IMR-90 (cell line): ENCODE measurements around the gene MOV10L1. TPM values are rescaled to one million over a fixed set of nuclear protein-coding genes. Genes with fewer than 3 reads are reported as not detected.

Experiments used
- ATAC-seq: fragments of 200-7000 bp; cut with Tn5 transposase; 2 replicates; pipeline ENCODE4 v1.9.1; 2020; ENCODE audit warnings: low read depth, mild to moderate bottlenecking, moderate library complexity
- BruUV-seq: library from RNA; stranded (reverse); fragments of 400-500 nt; replicated peaks from 2 replicates; lab custom pipeline; 2021; lab: Mats Ljungman, UMichigan
- CTCF ChIA-PET: fragments of 300-600 bp; formaldehyde crosslinking; extraction: SDS; loops from one replicate; lab custom pipeline; 2021; ENCODE audit warnings: antibody characterized with exemption; lab: Yijun Ruan, JAX
- POLR2A ChIA-PET: fragments of 300-600 bp; sonication (Branson Sonifier 250); formaldehyde crosslinking; loops from one replicate; lab custom pipeline; 2022; ENCODE audit warnings: antibody characterized with exemption; ENCODE audit not compliant: unreplicated experiment; lab: Charles Lee
- DNase-seq: peaks from one replicate; pipeline ENCODE4 v3.0.0; 2013
- H2AFZ ChIP-seq: replicated peaks from 2 replicates; pipeline ENCODE3; 2013; ENCODE audit warnings: low read length, mild to moderate bottlenecking; ENCODE audit not compliant: poor library complexity
- H2AK5ac ChIP-seq: 2 replicates; pipeline ENCODE4 v1.6.1; 2013; ENCODE audit warnings: low read depth, low read length, inconsistent platforms
- H2AK9ac ChIP-seq: replicated peaks from 2 replicates; pipeline ENCODE3; 2013; ENCODE audit warnings: mild to moderate bottlenecking, low read depth, low read length, moderate library complexity; ENCODE audit not compliant: poor library complexity
- H2BK120ac ChIP-seq: 2 replicates; pipeline ENCODE4 v1.6.1; 2013; ENCODE audit warnings: low read depth, low read length, inconsistent platforms
- H2BK15ac ChIP-seq: 3 replicates; pipeline ENCODE4 v1.6.1; 2013; ENCODE audit warnings: low read depth, low read length, inconsistent platforms
- H2BK20ac ChIP-seq: 2 replicates; pipeline ENCODE4 v1.6.1; 2013; ENCODE audit warnings: low read depth, mild to moderate bottlenecking, inconsistent platforms, low read length, moderate library complexity
- H2BK5ac ChIP-seq: 2 replicates; pipeline ENCODE4 v1.6.1; 2013; ENCODE audit warnings: mild to moderate bottlenecking, low read depth, low read length, inconsistent platforms; ENCODE audit not compliant: poor library complexity, severe bottlenecking
- H3K14ac ChIP-seq: replicated peaks from 2 replicates; pipeline ENCODE4 v1.6.1; 2013; ENCODE audit warnings: low read depth, low read length, inconsistent platforms
- H3K18ac ChIP-seq: 2 replicates; pipeline ENCODE4 v1.6.1; 2013; ENCODE audit warnings: low read depth, low read length, control low read depth
- H3K23ac ChIP-seq: 2 replicates; pipeline ENCODE4 v1.6.1; 2013; ENCODE audit warnings: low read depth, low read length, inconsistent platforms
- H3K27ac ChIP-seq: 2 replicates; pipeline ENCODE4 v1.5.1; 2013; ENCODE audit warnings: mild to moderate bottlenecking, control low read depth, low read length; ENCODE audit not compliant: insufficient read depth
- H3K27me3 ChIP-seq: 2 replicates; pipeline ENCODE4 v1.6.1; 2013; ENCODE audit warnings: low read length; ENCODE audit not compliant: control insufficient read depth, insufficient read depth
- H3K36me3 ChIP-seq: 2 replicates; pipeline ENCODE4 v1.6.1; 2013; ENCODE audit warnings: low read length, mixed read lengths; ENCODE audit not compliant: control insufficient read depth, insufficient read depth
- H3K4ac ChIP-seq: 2 replicates; pipeline ENCODE4 v1.6.1; 2013; ENCODE audit warnings: low read depth, low read length, inconsistent platforms
- H3K4me1 ChIP-seq: 2 replicates; pipeline ENCODE4 v1.6.1; 2013; ENCODE audit warnings: low read length, mixed read lengths; ENCODE audit not compliant: control insufficient read depth, insufficient read depth
- H3K4me2 ChIP-seq: 2 replicates; pipeline ENCODE4 v1.6.1; 2013; ENCODE audit warnings: low read depth, mild to moderate bottlenecking, control low read depth, low read length, moderate library complexity
- H3K4me3 ChIP-seq: 2 replicates; pipeline ENCODE4 v1.5.1; 2013; ENCODE audit warnings: low read depth, mild to moderate bottlenecking, control low read depth, low read length, moderate library complexity; ENCODE audit not compliant: insufficient read depth
- H3K56ac ChIP-seq: 2 replicates; pipeline ENCODE4 v1.6.1; 2013; ENCODE audit warnings: low read length, inconsistent platforms; ENCODE audit not compliant: insufficient read depth; ENCODE audit errors: extremely low read depth
- H3K79me1 ChIP-seq, 2 experiments: 2 replicates each; pipeline ENCODE4 v1.6.1; 2013; ENCODE audit warnings: low read length in 2 of 2, inconsistent platforms in 1 of 2, low read depth in 1 of 2
- H3K9ac ChIP-seq: 2 replicates; pipeline ENCODE4 v1.6.1; 2013; ENCODE audit warnings: low read depth, low read length, control low read depth
- H3K9me1 ChIP-seq: 2 replicates; pipeline ENCODE4 v1.6.1; 2013; ENCODE audit warnings: low read length, inconsistent platforms; ENCODE audit not compliant: insufficient read depth
- H3K9me3 ChIP-seq: 2 replicates; pipeline ENCODE4 v1.6.1; 2013; ENCODE audit warnings: low read length; ENCODE audit not compliant: control insufficient read depth, insufficient read depth
- H4K20me1 ChIP-seq: 2 replicates; pipeline ENCODE4 v1.6.1; 2013; ENCODE audit warnings: low read length, inconsistent platforms; ENCODE audit not compliant: insufficient read depth
- H4K5ac ChIP-seq: 2 replicates; pipeline ENCODE4 v1.6.1; 2013; ENCODE audit warnings: mild to moderate bottlenecking, low read depth, low read length, control low read depth
- H4K8ac ChIP-seq, 2 experiments: 2 replicates each; pipeline ENCODE4 v1.6.1; 2013; ENCODE audit warnings: low read depth in 2 of 2, low read length in 2 of 2, control low read depth in 1 of 2, inconsistent platforms in 1 of 2
- H4K91ac ChIP-seq: 2 replicates; pipeline ENCODE4 v1.6.1; 2013; ENCODE audit warnings: low read depth, low read length, inconsistent platforms; ENCODE audit not compliant: insufficient read depth
- BHLHE40 ChIP-seq: fragments of 150-350 bp; IDR thresholded peaks from 2 replicates; pipeline ENCODE4 v1.6.1; 2016; ENCODE audit warnings: mild to moderate bottlenecking, low read depth, low read length
- CHD1 ChIP-seq: IDR thresholded peaks from 2 replicates; pipeline ENCODE4 v1.6.1; 2012; ENCODE audit warnings: low read depth, low read length, improper control_type of control experiment
- FOS ChIP-seq: fragments of 150-350 bp; IDR thresholded peaks from 2 replicates; pipeline ENCODE4 v1.6.1; 2016; ENCODE audit warnings: low read depth, low read length
- MAFK ChIP-seq: IDR thresholded peaks from 2 replicates; pipeline ENCODE4 v1.6.1; 2012; ENCODE audit warnings: low read depth, low read length, improper control_type of control experiment
- MAZ ChIP-seq: IDR thresholded peaks from 2 replicates; pipeline ENCODE4 v1.6.1; 2012; ENCODE audit warnings: low read depth, mild to moderate bottlenecking, low read length, improper control_type of control experiment, moderate library complexity, borderline replicate concordance
- MXI1 ChIP-seq: IDR thresholded peaks from 2 replicates; pipeline ENCODE4 v1.6.1; 2012; ENCODE audit warnings: low read depth, mild to moderate bottlenecking, low read length, moderate library complexity, borderline replicate concordance
- NFE2L2 ChIP-seq: fragments of 150-350 bp; IDR thresholded peaks from 2 replicates; pipeline ENCODE4 v1.6.1; 2016; ENCODE audit warnings: low read depth, mild to moderate bottlenecking, low read length
- POLR2A ChIP-seq: IDR thresholded peaks from 2 replicates; pipeline ENCODE4 v1.6.1; 2012; ENCODE audit warnings: mild to moderate bottlenecking, low read depth, low read length
- RAD21 ChIP-seq: IDR thresholded peaks from 2 replicates; pipeline ENCODE4 v1.6.1; 2012; ENCODE audit warnings: low read length, improper control_type of control experiment
- RCOR1 ChIP-seq: IDR thresholded peaks from 2 replicates; pipeline ENCODE4 v1.6.1; 2012; ENCODE audit warnings: mild to moderate bottlenecking, low read length, improper control_type of control experiment; ENCODE audit not compliant: insufficient replicate concordance
- USF2 ChIP-seq: fragments of 150-350 bp; IDR thresholded peaks from 2 replicates; pipeline ENCODE4 v1.6.1; 2017; ENCODE audit warnings: mild to moderate bottlenecking, antibody characterized with exemption, low read length, low read depth
- WGBS, 2 experiments: methylation state at CpG; one replicate each; pipeline versions ENCODE4 v1.1.5 to v1.1.7; 2013; ENCODE audit warnings: missing lambda C conversion rate in 2 of 2; ENCODE audit not compliant: insufficient read length in 1 of 2; ENCODE audit errors: extremely low coverage in 2 of 2; 5-methylcytosine and 5-hydroxymethylcytosine counted together
- dilution Hi-C: fragments of 300-500 bp; cut with HindIII; formaldehyde crosslinking; loops from one replicate; pipeline ENCODE4 v1.14.3; 2018; ENCODE audit warnings: low sequenced_read_pairs; ENCODE audit not compliant: unreplicated experiment
- in situ Hi-C: fragments of 300-500 bp; cut with MboI; formaldehyde crosslinking; loops from 3 replicates; pipeline ENCODE4 v1.14.3; 2019; ENCODE audit warnings: low sequenced_read_pairs, inconsistent platforms, mixed read lengths
- intact Hi-C: fragments of 100-400 bp; cut with micrococcal nuclease; formaldehyde crosslinking; loops from 2 replicates; pipeline ENCODE4 v1.10.0; 2022
- polyA plus RNA-seq, 3 experiments: library from polyadenylated mRNA; depleted of rRNA; stranded (reverse); fragments of >200 nt; gene quantifications; 2 replicates each; pipeline ENCODE4 v1.2.3, GENCODE V29; 2012; ENCODE audit warnings: low replicate concordance in 1 of 3
- total RNA-seq: library from RNA; depleted of rRNA; stranded (reverse); fragments of >200 nt; gene quantifications from 2 replicates; pipeline ENCODE4 v1.2.3, GENCODE V29; 2012

The MOV10L1 gene
- total and polyA plus RNA-seq, 2 of the 4 experiments (the other 2 are of a cell fraction): 0.72 to 1.4 TPM

- Histone ChIP-seq H3K27ac (no peak overlapping the region), H4K8ac (no peak overlapping the region), H3K4ac (no peak overlapping the region), H2AK9ac (no peak overlapping the region), H3K36me3 (no peaks in the 10 kb centered on the region), H3K4me2 (no peak overlapping the region), H3K18ac (no peak overlapping the region), H3K4me1 (no peaks in the 10 kb centered on the region), H3K56ac (no peak overlapping the region), H4K5ac (no peak overlapping the region), H3K9me3 (peaks cover 16% of the 10 kb centered on the region), H3K4me3 (no peak overlapping the region), H2BK5ac (no peak overlapping the region), H2BK15ac (no peak overlapping the region), H2AK5ac (no peak overlapping the region), H3K23ac (no peak overlapping the region), H3K79me1 (no peaks in the 10 kb centered on the region), H2AFZ (no peak overlapping the region), H3K27me3 (peaks cover 22% of the 10 kb centered on the region), H3K9me1 (no peaks in the 10 kb centered on the region), H3K14ac (no peak overlapping the region), H2BK20ac (no peak overlapping the region), H2BK120ac (no peak overlapping the region), H3K9ac (no peak overlapping the region), H4K91ac (no peak overlapping the region), H4K20me1 (no peaks in the 10 kb centered on the region)
- intact Hi-C loops: no loop called here
- no peak for ATAC-seq
- no peak for TF ChIP-seq NFE2L2
- no peak for TF ChIP-seq MXI1
- no peak for TF ChIP-seq FOS
- TF ChIP-seq MAZ: no peak
- TF ChIP-seq POLR2A: no peak
- TF ChIP-seq RAD21: no peak
- no peak for TF ChIP-seq RCOR1
- no peak for TF ChIP-seq CHD1
- TF ChIP-seq USF2: no peak
- no peak for TF ChIP-seq BHLHE40
- TF ChIP-seq MAFK: no peak
- dilution Hi-C loops: no loop called here
- CTCF ChIA-PET: no interaction called here
- WGBS, 2 experiments: 77% methylated on average over 8 of the region's 18 CpGs; no CpG with 5 or more reads in 1 of the 2 experiments
- in situ Hi-C loops: no loop called here
- BruUV-seq: no TSS peak
- no peak for DNase-seq
- POLR2A ChIA-PET: no interaction called here
Observed at GRCh38 chr22:50051930-50052329, 37.9 kb upstream of the MOV10L1 start.
